Cardiac fibroblast (primary cell): Measurements from ENCODE around the gene FAM151A.
A peak's percentile ranks its signal among the peaks of the same experiment; 100 is the strongest.

Experiments
- DNase-seq, 2 donors: peaks; one replicate each; pipeline versions ENCODE4 v3.0.0 to v3.0.0-alpha.2; 2010; ENCODE audit warnings: low read depth in 2 of 2
- H3K4me3 ChIP-seq, 2 donors: replicated peaks in 1 of 2; 1 replicate in 1 of 2; 2 replicates in 1 of 2; pipeline ENCODE4 v1.5.1; 2011; ENCODE audit warnings: low read depth in 2 of 2, low read length in 2 of 2, mild to moderate bottlenecking in 2 of 2, moderate library complexity in 1 of 2
- TF ChIP-seq, protein P1 (sequence below): IDR thresholded peaks from one replicate; pipeline ENCODE4 v1.5.1; 2011; ENCODE audit warnings: low read depth, mild to moderate bottlenecking, low read length, inconsistent platforms

FAM151A gene

DNA sequence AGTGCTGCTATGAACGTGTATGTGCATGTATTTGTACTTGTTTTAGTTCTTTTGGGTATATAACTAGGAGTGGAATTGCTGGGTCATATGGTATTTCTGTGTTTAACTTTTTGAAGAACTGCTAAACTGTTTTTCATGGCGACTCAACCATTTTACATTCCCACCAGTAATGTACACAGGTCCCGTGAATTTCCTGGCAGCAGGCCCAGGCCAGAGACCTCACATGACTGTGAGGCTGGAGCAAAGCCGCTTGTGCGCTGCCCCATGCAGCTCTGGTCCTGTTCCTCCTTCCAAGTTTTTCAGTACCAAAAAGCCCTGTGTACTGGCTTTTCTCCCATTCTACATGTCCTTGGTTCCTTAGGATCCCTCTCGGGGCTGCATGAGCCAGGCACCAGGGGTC is 45.7 kb downstream of the FAM151A start:
- no peak overlapping the region for H3K4me3 ChIP-seq
- peak; percentile 43 to 85 for DNase-seq
- TF ChIP-seq, protein P1, sequence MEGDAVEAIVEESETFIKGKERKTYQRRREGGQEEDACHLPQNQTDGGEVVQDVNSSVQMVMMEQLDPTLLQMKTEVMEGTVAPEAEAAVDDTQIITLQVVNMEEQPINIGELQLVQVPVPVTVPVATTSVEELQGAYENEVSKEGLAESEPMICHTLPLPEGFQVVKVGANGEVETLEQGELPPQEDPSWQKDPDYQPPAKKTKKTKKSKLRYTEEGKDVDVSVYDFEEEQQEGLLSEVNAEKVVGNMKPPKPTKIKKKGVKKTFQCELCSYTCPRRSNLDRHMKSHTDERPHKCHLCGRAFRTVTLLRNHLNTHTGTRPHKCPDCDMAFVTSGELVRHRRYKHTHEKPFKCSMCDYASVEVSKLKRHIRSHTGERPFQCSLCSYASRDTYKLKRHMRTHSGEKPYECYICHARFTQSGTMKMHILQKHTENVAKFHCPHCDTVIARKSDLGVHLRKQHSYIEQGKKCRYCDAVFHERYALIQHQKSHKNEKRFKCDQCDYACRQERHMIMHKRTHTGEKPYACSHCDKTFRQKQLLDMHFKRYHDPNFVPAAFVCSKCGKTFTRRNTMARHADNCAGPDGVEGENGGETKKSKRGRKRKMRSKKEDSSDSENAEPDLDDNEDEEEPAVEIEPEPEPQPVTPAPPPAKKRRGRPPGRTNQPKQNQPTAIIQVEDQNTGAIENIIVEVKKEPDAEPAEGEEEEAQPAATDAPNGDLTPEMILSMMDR = no peak

DNA sequence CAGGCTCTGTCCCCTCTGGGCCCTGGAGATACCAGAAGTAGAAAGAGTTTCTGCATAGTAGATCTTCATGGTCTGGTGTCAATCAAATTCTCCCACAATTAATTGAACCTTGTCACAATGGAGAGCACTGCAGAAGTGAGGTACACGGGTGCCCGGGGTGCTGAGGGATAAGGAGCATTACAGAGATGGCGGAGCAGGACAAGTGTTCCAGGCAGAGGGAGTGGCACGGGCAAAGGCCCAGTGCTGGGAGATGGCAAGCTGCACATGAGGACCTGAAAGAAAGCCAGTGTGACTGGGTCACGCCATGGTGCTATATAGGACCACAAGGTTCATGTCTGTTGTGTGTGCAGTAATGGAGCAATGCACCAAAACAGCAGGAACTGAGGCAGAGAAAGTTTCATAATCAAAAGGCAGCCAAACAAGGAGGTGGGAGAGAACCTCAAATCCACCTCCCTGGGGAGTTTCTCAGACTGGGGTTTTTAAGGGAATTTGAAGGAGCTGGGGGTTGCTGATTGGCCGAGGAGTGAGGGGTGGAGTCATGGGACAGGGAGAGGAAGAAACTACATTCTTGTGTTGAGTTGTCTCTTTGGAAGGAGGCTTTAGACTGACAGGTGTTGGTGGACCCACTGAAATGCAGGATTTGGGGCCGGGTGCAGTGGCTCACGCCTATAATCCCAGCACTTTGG is 47.6 kb downstream of the FAM151A start:
- H3K4me3 ChIP-seq = no peak overlapping the region
- DNase-seq = no peak
- TF ChIP-seq, protein P1 = no peak

GRCh38 chr1:54575161-54575560 is 48.2 kb downstream of the FAM151A start:
- no peak overlapping the region for H3K4me3 ChIP-seq
- TF ChIP-seq, protein P1 = no peak
- no peak for DNase-seq

DNA sequence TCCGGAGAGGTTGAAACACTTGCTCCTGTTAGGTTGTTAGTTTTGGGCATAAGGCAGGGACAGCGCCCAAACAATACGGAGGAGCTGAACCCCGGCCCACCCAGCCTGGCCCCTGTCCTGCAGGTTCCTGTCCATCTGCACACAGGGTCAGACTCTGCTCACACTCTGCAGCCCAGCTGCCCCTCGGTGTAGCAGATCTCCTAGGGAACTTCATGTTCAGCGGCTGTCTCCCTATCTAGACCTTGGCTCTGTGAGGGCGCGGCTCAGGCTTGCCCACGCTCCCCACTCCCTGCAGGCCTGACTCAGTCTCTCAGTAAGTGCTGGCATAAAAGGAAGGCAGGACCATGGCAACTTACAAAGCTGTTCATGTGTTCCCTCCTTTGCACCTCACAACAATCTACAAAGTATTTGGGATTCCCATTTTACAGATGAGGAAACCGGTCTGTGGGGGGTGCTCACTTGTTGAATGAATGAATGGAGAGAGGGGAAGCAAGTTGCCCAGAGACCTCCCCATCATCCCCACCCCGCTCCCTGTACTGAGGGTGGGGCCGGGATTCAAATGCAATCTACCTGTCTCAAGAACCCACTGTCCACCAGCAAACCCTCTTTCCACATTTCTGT is 49.1 kb downstream of the FAM151A start:
- DNase-seq = no peak
- no peak overlapping the region for H3K4me3 ChIP-seq
- TF ChIP-seq, protein P1 = no peak

- H3K4me3 ChIP-seq = no peak overlapping the region
- no peak for DNase-seq
- TF ChIP-seq, protein P1 = no peak
These were observed 50.8 kb downstream of the FAM151A start for GRCh38 chr1:54572542-54572850.

DNA sequence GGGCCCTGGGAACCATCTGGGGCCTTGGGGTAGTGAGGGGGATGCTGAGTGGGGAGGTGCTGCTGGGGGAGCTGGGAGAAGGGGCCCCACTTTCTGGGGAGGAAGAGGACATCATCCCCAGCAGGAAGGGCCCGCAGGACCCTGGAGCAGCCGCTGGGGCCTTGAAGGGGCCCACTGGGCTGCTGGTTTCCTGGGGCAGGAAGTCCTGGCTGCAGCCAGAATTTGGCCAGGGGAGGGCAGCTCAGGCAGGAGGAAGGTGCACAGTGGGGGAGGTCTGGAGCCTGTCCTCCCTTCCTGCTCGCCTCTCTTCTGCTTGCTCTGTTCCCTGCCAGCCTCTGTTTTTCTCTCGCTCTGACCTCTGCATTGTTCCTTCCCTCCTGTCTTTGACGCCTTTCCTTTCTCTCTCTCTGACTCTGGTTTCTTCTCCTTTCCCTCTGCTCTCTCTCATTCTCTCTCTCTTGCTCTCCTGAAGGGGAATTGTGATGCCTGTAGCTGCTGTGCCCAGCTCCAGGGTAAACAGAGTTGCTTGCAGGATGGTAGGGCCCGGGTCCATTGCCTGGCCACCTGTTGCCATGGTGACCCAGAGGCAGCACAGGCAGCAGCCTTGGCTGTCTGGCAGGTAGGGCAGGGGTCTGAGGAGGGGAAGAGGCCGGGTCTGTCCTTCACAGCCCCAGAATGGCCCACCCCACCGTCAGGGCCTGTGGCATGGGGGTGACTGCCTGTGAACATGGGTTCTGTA is 51.4 kb downstream of the FAM151A start:
- TF ChIP-seq, protein P1 = no peak
- no peak overlapping the region for H3K4me3 ChIP-seq
- DNase-seq = peak; percentile 25 to 56
